Psoas muscle (tissue), 8 donors: ENCODE data around the gene COL13A1. TPM values are rescaled to one million over a fixed set of nuclear protein-coding genes. Genes with fewer than 3 reads are reported as not detected.
A peak's percentile ranks its signal among the peaks of the same experiment; 100 is the strongest.

Source experiments
- ATAC-seq, 4 donors: fragments of 200-7000 bp; cut with Tn5 transposase; one replicate each; pipeline ENCODE4 v1.9.1; 2020; ENCODE audit warnings: moderate library complexity in 3 of 4, mild to moderate bottlenecking in 2 of 4
- DNase-seq, 2 donors: peaks; one replicate each; pipeline ENCODE4 v3.0.0-alpha.2; 2020
- H3K27ac ChIP-seq: fragments of 200-600 bp; one replicate; pipeline ENCODE4 v1.8.0; 2022
- H3K27me3 ChIP-seq, 3 donors: fragments of 200-600 bp in 1 of 3; one replicate each; pipeline versions ENCODE4 v1.6.1 to v1.8.0; 2013 to 2022; ENCODE audit warnings: low read length in 2 of 3, mild to moderate bottlenecking in 2 of 3, moderate library complexity in 1 of 3; ENCODE audit not compliant: insufficient read depth in 3 of 3
- H3K36me3 ChIP-seq, 2 donors: fragments of 200-600 bp in 1 of 2; one replicate each; pipeline versions ENCODE4 v1.6.1 to v1.8.0; 2013 to 2022; ENCODE audit warnings: low read depth in 1 of 2, mild to moderate bottlenecking in 1 of 2, moderate library complexity in 1 of 2; ENCODE audit not compliant: insufficient read depth in 1 of 2
- H3K4me1 ChIP-seq: fragments of 200-600 bp; one replicate; pipeline ENCODE4 v1.8.0; 2022
- H3K4me3 ChIP-seq: fragments of 200-600 bp; one replicate; pipeline ENCODE4 v1.8.0; 2022; ENCODE audit warnings: mild to moderate bottlenecking
- H3K9me3 ChIP-seq: fragments of 200-600 bp; one replicate; pipeline ENCODE4 v1.8.0; 2022
- CTCF ChIP-seq: fragments of 200-600 bp; IDR thresholded peaks from one replicate; pipeline ENCODE4 v1.8.0; 2022; ENCODE audit warnings: antibody characterized with exemption
- WGBS, 3 donors: extraction: QIAGEN DNeasy Blood & Tissue Kit; methylation state at CpG; one replicate each; pipeline versions ENCODE4 v1.1.6 to v1.1.7; 2013; 5-methylcytosine and 5-hydroxymethylcytosine counted together
- intact Hi-C, 2 donors: fragments of 100-400 bp; cut with DNase I; formaldehyde crosslinking; loops; one replicate each; pipeline versions ENCODE4 v1.11.0 to v1.14.2; 2022
- polyA plus RNA-seq, 3 donors: library from polyadenylated mRNA; stranded (reverse); fragments of 200-250 nt; gene quantifications; one replicate each; pipeline ENCODE4 v1.2.3, GENCODE V29; 2013
- total RNA-seq, 4 donors: library from RNA; stranded (reverse); fragmentation: NEBNext Ultra II Directional in 2 of 4; extraction: Animal tissue kit (Norgen Biotek cat#: 25700) in 2 of 4; gene quantifications; one replicate each; pipeline versions ENCODE4 v1.2.1 to v1.2.4, GENCODE V29; 2021 to 2023
- donor health status: healthy with polysubstance abuse.
- donor health status: DM: no; HTN: no; CAD: no; lungs with moderate emphysema.
- donor health status: Bipolar disorder and iron deficiency.
- donor health status: healthy.
- donor health status: DM: yes; HTN: yes; CAD: no.
- donor health status: DM: no; HTN: no; CAD: no.
- donor health status: DM: no; HTN: no; CAD: no.
- donor health status: DM: yes; HTN: yes; CAD: no.

Gene COL13A1
- total and polyA plus RNA-seq, 7 donors, result 0.35 to 10.7 (median 2.6) TPM

DNA sequence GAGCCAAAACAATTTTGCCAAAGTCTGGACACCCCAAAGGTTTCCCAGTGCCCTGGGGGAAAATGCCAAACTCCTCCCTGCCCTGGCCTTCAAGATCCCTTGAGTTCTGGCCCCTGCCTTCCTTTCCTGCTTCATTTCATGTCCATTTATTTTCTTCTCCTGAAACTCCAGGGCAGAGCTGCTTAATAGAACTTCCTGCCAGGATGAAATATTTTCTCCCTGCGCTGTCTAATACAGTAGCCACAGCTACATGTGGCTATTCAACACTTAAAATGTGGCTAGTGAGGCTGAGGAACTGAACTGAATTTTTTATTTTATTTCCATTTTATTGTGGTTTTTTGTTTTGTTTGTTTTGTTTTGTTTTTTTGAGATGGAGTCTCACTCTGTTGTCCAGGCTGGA lies 49.6 kb downstream of the COL13A1 start:
- peak in 1 of 2 donors; percentile 2 for DNase-seq
- TF ChIP-seq CTCF, result no peak
- no peak overlapping the region for H3K4me3 ChIP-seq
- H3K4me1 ChIP-seq, result peaks cover 24% of the 10 kb centered on the region
- ATAC-seq, result no peak
- no peaks in the 10 kb centered on the region for H3K9me3 ChIP-seq
- H3K27ac ChIP-seq, result no peak overlapping the region
- H3K27me3 ChIP-seq, result no peaks in the 10 kb centered on the region
- WGBS, 3 donors, result 94 to 95% (median 95%) methylated on average over 1 of the region's 1 CpG
- no peaks in the 10 kb centered on the region for H3K36me3 ChIP-seq
- intact Hi-C loops, result no loop called here

DNA sequence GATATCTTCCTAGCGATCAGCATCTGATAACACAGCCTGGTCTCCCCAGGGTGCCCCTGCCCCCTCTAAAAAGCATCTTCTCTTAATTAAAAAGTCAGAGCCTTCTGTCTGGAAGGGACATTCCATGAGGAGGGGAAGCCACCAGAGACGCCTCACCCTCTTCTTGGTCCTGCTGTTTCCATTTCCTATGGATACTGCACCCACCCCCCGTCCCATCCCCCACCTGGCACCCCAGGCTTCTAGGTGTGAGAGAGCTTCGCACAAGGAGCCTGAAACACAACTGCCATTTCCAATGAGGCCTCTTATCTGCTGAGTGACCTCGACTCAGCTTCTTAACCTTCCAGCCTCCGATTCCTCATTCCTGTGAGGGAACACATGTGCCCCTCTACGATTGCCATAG lies 51.4 kb downstream of the COL13A1 start:
- WGBS, 3 donors, result 81 to 83% (median 82%) methylated on average over 7 of the region's 7 CpGs
- peak in 1 of 2 donors; percentile 4 for DNase-seq
- Histone ChIP-seq H3K4me1 (peaks cover 8% of the 10 kb centered on the region), H3K9me3 (no peaks in the 10 kb centered on the region), H3K27me3 (no peaks in the 10 kb centered on the region), H3K4me3 (no peak overlapping the region), H3K27ac (no peak overlapping the region), H3K36me3 (no peaks in the 10 kb centered on the region)
- intact Hi-C loops, result no loop called here
- ATAC-seq, result no peak
- TF ChIP-seq CTCF, result no peak

- H3K27me3 ChIP-seq, result no peaks in the 10 kb centered on the region
- DNase-seq (peak in 1 of 2 donors; percentile 15), ATAC-seq (peak in 3 of 4 donors; percentile 35 to 48 (median 42))
- H3K4me3 ChIP-seq, result no peak overlapping the region
- intact Hi-C loops, result no loop called here
- no peaks in the 10 kb centered on the region for H3K9me3 ChIP-seq
- WGBS, 3 donors, result 44 to 64% (median 49%) methylated on average over 10 of the region's 10 CpGs
- H3K4me1 ChIP-seq, result no peaks in the 10 kb centered on the region
- no peak for TF ChIP-seq CTCF
- H3K36me3 ChIP-seq, result no peaks in the 10 kb centered on the region
- H3K27ac ChIP-seq, result no peak overlapping the region
Observed at GRCh38 chr10:69854511-69855345, 53.0 kb downstream of the COL13A1 start.

DNA sequence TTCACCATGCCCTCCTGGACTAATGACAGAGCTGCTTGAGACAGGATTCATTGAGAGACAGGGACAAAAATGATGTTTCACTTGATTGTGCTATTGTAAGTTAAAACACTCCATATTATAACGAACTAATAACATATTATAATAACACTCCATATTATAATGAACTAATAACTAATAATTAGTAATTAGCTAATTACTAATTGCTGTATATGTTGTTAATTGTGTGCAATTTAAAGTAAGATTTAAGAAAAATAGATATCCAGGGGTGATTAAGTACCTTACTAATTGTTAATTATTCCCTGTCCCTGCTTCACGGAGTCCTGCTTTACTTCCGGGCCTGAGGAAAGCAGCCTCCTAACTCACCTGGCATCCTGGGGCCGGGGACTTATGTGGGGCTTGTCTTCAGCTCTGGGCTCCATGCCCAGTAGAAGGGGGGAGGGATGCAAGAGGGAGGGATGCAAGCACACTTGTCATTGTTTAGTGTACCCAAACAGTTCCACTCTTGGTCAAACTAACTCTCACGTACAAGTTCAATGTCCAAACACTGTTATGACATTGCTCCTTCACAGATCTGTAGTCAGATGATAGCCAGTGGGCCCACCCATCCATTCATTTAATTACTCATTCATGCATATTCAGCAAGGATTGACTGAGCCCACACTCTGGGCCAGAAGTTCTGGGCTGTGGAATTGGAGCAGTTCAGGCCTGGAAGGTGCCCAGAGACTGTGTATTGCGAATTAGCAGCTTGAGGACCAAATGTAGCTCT lies 53.8 kb downstream of the COL13A1 start:
- ATAC-seq, result no peak
- 71 to 82% (median 76%) methylated on average over 6 of the region's 6 CpGs for WGBS, 3 donors
- Histone ChIP-seq H3K27me3 (no peaks in the 10 kb centered on the region), H3K27ac (no peak overlapping the region), H3K4me1 (no peaks in the 10 kb centered on the region), H3K4me3 (no peak overlapping the region), H3K36me3 (no peaks in the 10 kb centered on the region), H3K9me3 (no peaks in the 10 kb centered on the region)
- no peak for DNase-seq
- TF ChIP-seq CTCF, result no peak
- intact Hi-C loops, result no loop called here
